IMR-90 (cell line): ENCODE results near the gene SHCBP1L. TPM values are rescaled to one million over a fixed set of nuclear protein-coding genes. Genes with fewer than 3 reads are reported as not detected.

Experiments used
- ATAC-seq: fragments of 200-7000 bp; cut with Tn5 transposase; 2 replicates; pipeline ENCODE4 v1.9.1; 2020; ENCODE audit warnings: low read depth, mild to moderate bottlenecking, moderate library complexity
- BruUV-seq: library from RNA; stranded (reverse); fragments of 400-500 nt; replicated peaks from 2 replicates; lab custom pipeline; 2021; lab: Mats Ljungman, UMichigan
- CTCF ChIA-PET: fragments of 300-600 bp; formaldehyde crosslinking; extraction: SDS; loops from one replicate; lab custom pipeline; 2021; ENCODE audit warnings: antibody characterized with exemption; lab: Yijun Ruan, JAX
- POLR2A ChIA-PET: fragments of 300-600 bp; sonication (Branson Sonifier 250); formaldehyde crosslinking; loops from one replicate; lab custom pipeline; 2022; ENCODE audit warnings: antibody characterized with exemption; ENCODE audit not compliant: unreplicated experiment; lab: Charles Lee
- DNase-seq: peaks from one replicate; pipeline ENCODE4 v3.0.0; 2013
- H2AFZ ChIP-seq: replicated peaks from 2 replicates; pipeline ENCODE3; 2013; ENCODE audit warnings: low read length, mild to moderate bottlenecking; ENCODE audit not compliant: poor library complexity
- H2AK5ac ChIP-seq: 2 replicates; pipeline ENCODE4 v1.6.1; 2013; ENCODE audit warnings: low read depth, low read length, inconsistent platforms
- H2AK9ac ChIP-seq: replicated peaks from 2 replicates; pipeline ENCODE3; 2013; ENCODE audit warnings: mild to moderate bottlenecking, low read depth, low read length, moderate library complexity; ENCODE audit not compliant: poor library complexity
- H2BK120ac ChIP-seq: 2 replicates; pipeline ENCODE4 v1.6.1; 2013; ENCODE audit warnings: low read depth, low read length, inconsistent platforms
- H2BK15ac ChIP-seq: 3 replicates; pipeline ENCODE4 v1.6.1; 2013; ENCODE audit warnings: low read depth, low read length, inconsistent platforms
- H2BK20ac ChIP-seq: 2 replicates; pipeline ENCODE4 v1.6.1; 2013; ENCODE audit warnings: low read depth, mild to moderate bottlenecking, inconsistent platforms, low read length, moderate library complexity
- H2BK5ac ChIP-seq: 2 replicates; pipeline ENCODE4 v1.6.1; 2013; ENCODE audit warnings: mild to moderate bottlenecking, low read depth, low read length, inconsistent platforms; ENCODE audit not compliant: poor library complexity, severe bottlenecking
- H3K14ac ChIP-seq: replicated peaks from 2 replicates; pipeline ENCODE4 v1.6.1; 2013; ENCODE audit warnings: low read depth, low read length, inconsistent platforms
- H3K18ac ChIP-seq: 2 replicates; pipeline ENCODE4 v1.6.1; 2013; ENCODE audit warnings: low read depth, low read length, control low read depth
- H3K23ac ChIP-seq: 2 replicates; pipeline ENCODE4 v1.6.1; 2013; ENCODE audit warnings: low read depth, low read length, inconsistent platforms
- H3K27ac ChIP-seq: 2 replicates; pipeline ENCODE4 v1.5.1; 2013; ENCODE audit warnings: mild to moderate bottlenecking, control low read depth, low read length; ENCODE audit not compliant: insufficient read depth
- H3K27me3 ChIP-seq: 2 replicates; pipeline ENCODE4 v1.6.1; 2013; ENCODE audit warnings: low read length; ENCODE audit not compliant: control insufficient read depth, insufficient read depth
- H3K36me3 ChIP-seq: 2 replicates; pipeline ENCODE4 v1.6.1; 2013; ENCODE audit warnings: low read length, mixed read lengths; ENCODE audit not compliant: control insufficient read depth, insufficient read depth
- H3K4ac ChIP-seq: 2 replicates; pipeline ENCODE4 v1.6.1; 2013; ENCODE audit warnings: low read depth, low read length, inconsistent platforms
- H3K4me1 ChIP-seq: 2 replicates; pipeline ENCODE4 v1.6.1; 2013; ENCODE audit warnings: low read length, mixed read lengths; ENCODE audit not compliant: control insufficient read depth, insufficient read depth
- H3K4me2 ChIP-seq: 2 replicates; pipeline ENCODE4 v1.6.1; 2013; ENCODE audit warnings: low read depth, mild to moderate bottlenecking, control low read depth, low read length, moderate library complexity
- H3K4me3 ChIP-seq: 2 replicates; pipeline ENCODE4 v1.5.1; 2013; ENCODE audit warnings: low read depth, mild to moderate bottlenecking, control low read depth, low read length, moderate library complexity; ENCODE audit not compliant: insufficient read depth
- H3K56ac ChIP-seq: 2 replicates; pipeline ENCODE4 v1.6.1; 2013; ENCODE audit warnings: low read length, inconsistent platforms; ENCODE audit not compliant: insufficient read depth; ENCODE audit errors: extremely low read depth
- H3K79me1 ChIP-seq, 2 experiments: 2 replicates each; pipeline ENCODE4 v1.6.1; 2013; ENCODE audit warnings: low read length in 2 of 2, inconsistent platforms in 1 of 2, low read depth in 1 of 2
- H3K9ac ChIP-seq: 2 replicates; pipeline ENCODE4 v1.6.1; 2013; ENCODE audit warnings: low read depth, low read length, control low read depth
- H3K9me1 ChIP-seq: 2 replicates; pipeline ENCODE4 v1.6.1; 2013; ENCODE audit warnings: low read length, inconsistent platforms; ENCODE audit not compliant: insufficient read depth
- H3K9me3 ChIP-seq: 2 replicates; pipeline ENCODE4 v1.6.1; 2013; ENCODE audit warnings: low read length; ENCODE audit not compliant: control insufficient read depth, insufficient read depth
- H4K20me1 ChIP-seq: 2 replicates; pipeline ENCODE4 v1.6.1; 2013; ENCODE audit warnings: low read length, inconsistent platforms; ENCODE audit not compliant: insufficient read depth
- H4K5ac ChIP-seq: 2 replicates; pipeline ENCODE4 v1.6.1; 2013; ENCODE audit warnings: mild to moderate bottlenecking, low read depth, low read length, control low read depth
- H4K8ac ChIP-seq, 2 experiments: 2 replicates each; pipeline ENCODE4 v1.6.1; 2013; ENCODE audit warnings: low read depth in 2 of 2, low read length in 2 of 2, control low read depth in 1 of 2, inconsistent platforms in 1 of 2
- H4K91ac ChIP-seq: 2 replicates; pipeline ENCODE4 v1.6.1; 2013; ENCODE audit warnings: low read depth, low read length, inconsistent platforms; ENCODE audit not compliant: insufficient read depth
- CTCF ChIP-seq: conservative IDR thresholded peaks from 2 replicates; pipeline ENCODE4 v1.5.1; 2012; ENCODE audit warnings: mild to moderate bottlenecking, low read depth, low read length, improper control_type of control experiment
- FOS ChIP-seq: fragments of 150-350 bp; IDR thresholded peaks from 2 replicates; pipeline ENCODE4 v1.6.1; 2016; ENCODE audit warnings: low read depth, low read length
- POLR2A ChIP-seq: IDR thresholded peaks from 2 replicates; pipeline ENCODE4 v1.6.1; 2012; ENCODE audit warnings: mild to moderate bottlenecking, low read depth, low read length
- RFX5 ChIP-seq: IDR thresholded peaks from 2 replicates; pipeline ENCODE4 v1.8.0; 2012; ENCODE audit warnings: low read depth, mild to moderate bottlenecking, low read length, moderate library complexity
- WGBS, 2 experiments: methylation state at CpG; one replicate each; pipeline versions ENCODE4 v1.1.5 to v1.1.7; 2013; ENCODE audit warnings: missing lambda C conversion rate in 2 of 2; ENCODE audit not compliant: insufficient read length in 1 of 2; ENCODE audit errors: extremely low coverage in 2 of 2; 5-methylcytosine and 5-hydroxymethylcytosine counted together
- dilution Hi-C: fragments of 300-500 bp; cut with HindIII; formaldehyde crosslinking; loops from one replicate; pipeline ENCODE4 v1.14.3; 2018; ENCODE audit warnings: low sequenced_read_pairs; ENCODE audit not compliant: unreplicated experiment
- in situ Hi-C: fragments of 300-500 bp; cut with MboI; formaldehyde crosslinking; loops from 3 replicates; pipeline ENCODE4 v1.14.3; 2019; ENCODE audit warnings: low sequenced_read_pairs, inconsistent platforms, mixed read lengths
- intact Hi-C: fragments of 100-400 bp; cut with micrococcal nuclease; formaldehyde crosslinking; loops from 2 replicates; pipeline ENCODE4 v1.10.0; 2022
- polyA plus RNA-seq, 3 experiments: library from polyadenylated mRNA; depleted of rRNA; stranded (reverse); fragments of >200 nt; gene quantifications; 2 replicates each; pipeline ENCODE4 v1.2.3, GENCODE V29; 2012; ENCODE audit warnings: low replicate concordance in 1 of 3
- total RNA-seq: library from RNA; depleted of rRNA; stranded (reverse); fragments of >200 nt; gene quantifications from 2 replicates; pipeline ENCODE4 v1.2.3, GENCODE V29; 2012

SHCBP1L gene
- total and polyA plus RNA-seq, 2 of the 4 experiments (the other 2 are of a cell fraction) = not detected

DNA sequence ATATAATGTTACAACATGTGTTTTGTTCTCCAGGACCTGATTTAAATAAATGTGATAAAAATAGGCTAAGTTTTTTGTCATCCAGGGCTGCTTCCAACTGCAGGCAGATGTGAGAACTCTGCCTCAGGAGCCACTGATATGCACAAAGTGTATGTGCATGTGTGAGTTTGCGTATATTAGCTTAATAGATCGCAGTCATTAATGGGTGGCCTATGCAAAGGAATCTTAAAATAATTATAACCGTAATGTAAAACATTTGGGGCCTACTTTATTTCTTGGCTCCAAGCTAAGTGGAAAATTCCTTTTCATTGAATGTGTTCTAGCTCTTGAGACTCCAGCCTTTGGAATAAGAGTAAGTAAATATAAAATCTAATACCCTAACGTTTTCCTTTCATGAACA is 97.1 kb downstream of the SHCBP1L start:
- dilution Hi-C loops = no loop called here
- BruUV-seq = no TSS peak
- H2BK15ac ChIP-seq = no peak overlapping the region
- peaks cover 6% of the 10 kb centered on the region; the same call in 1 of the 2 replicates for H3K9me1 ChIP-seq
- no CpG with 5 or more reads among the region's 4 CpGs for WGBS, 2 experiments
- H3K4me3 ChIP-seq = no peak overlapping the region
- peaks cover 28 to 43% of the 10 kb centered on the region in 2 experiments for H3K79me1 ChIP-seq
- POLR2A ChIA-PET = no interaction called here
- H3K23ac ChIP-seq = no peak overlapping the region
- H3K27ac ChIP-seq = no peak overlapping the region
- no peaks in the 10 kb centered on the region for H3K27me3 ChIP-seq
- H3K9me3 ChIP-seq = no peaks in the 10 kb centered on the region
- H3K18ac ChIP-seq = no peak overlapping the region
- H2AK5ac ChIP-seq = no peak overlapping the region
- H2BK120ac ChIP-seq = no peak overlapping the region
- no peak for DNase-seq
- no peak overlapping the region for H2AFZ ChIP-seq
- H4K91ac ChIP-seq = no peak overlapping the region
- no peak overlapping the region for H3K14ac ChIP-seq
- in situ Hi-C loops = no loop called here
- H4K5ac ChIP-seq = no peak overlapping the region
- ATAC-seq = no peak
- H2AK9ac ChIP-seq = no peak overlapping the region
- peaks cover 25% of the 10 kb centered on the region; the same call in 1 of the 2 replicates for H4K20me1 ChIP-seq
- H4K8ac ChIP-seq = no peak overlapping the region
- TF ChIP-seq CTCF (no peak), FOS (no peak), RFX5 (no peak), POLR2A (no peak)
- intact Hi-C loops = loop anchor here (2.0 kb wide), 1 partner anchor 25 kb away; no protein-coding TSS in a partner anchor
- H3K36me3 ChIP-seq = peaks cover 67% of the 10 kb centered on the region
- H3K9ac ChIP-seq = no peak overlapping the region
- no peak overlapping the region for H2BK5ac ChIP-seq
- H3K56ac ChIP-seq = no peak overlapping the region
- H2BK20ac ChIP-seq = no peak overlapping the region
- CTCF ChIA-PET = no interaction called here
- no peak overlapping the region for H3K4ac ChIP-seq
- no peak overlapping the region for H3K4me2 ChIP-seq
- H3K4me1 ChIP-seq = 0 out of 2 replicates have a peak, but pooled peaks cover 2% of the 10 kb centered on the region
